BE2C (cell line): ENCODE measurements around the gene CRTC3.

Source experiments
- DNase-seq: peaks from one replicate; pipeline ENCODE4 v3.0.0-alpha.2; 2020
- H3K27me3 ChIP-seq: fragments of 250-450 bp; sonication (Bioruptor Pico); 2 replicates; pipeline ENCODE4 v1.5.1; 2020; ENCODE audit warnings: mild to moderate bottlenecking
- H3K36me3 ChIP-seq: fragments of 250-450 bp; sonication (Bioruptor Pico); 2 replicates; pipeline ENCODE4 v1.5.1; 2020; ENCODE audit warnings: mild to moderate bottlenecking
- H3K4me1 ChIP-seq: fragments of 250-450 bp; sonication (Bioruptor Pico); 2 replicates; pipeline ENCODE4 v1.5.1; 2020
- H3K4me3 ChIP-seq: 2 replicates; pipeline ENCODE4 v1.5.1; 2011; ENCODE audit warnings: low read depth, low read length
- H3K9me3 ChIP-seq: fragments of 250-450 bp; sonication (Bioruptor Pico); 2 replicates; pipeline ENCODE4 v1.5.1; 2020
- TF ChIP-seq, protein P1 (sequence below): IDR thresholded peaks from 2 replicates; pipeline ENCODE4 v1.5.1; 2012; ENCODE audit warnings: mild to moderate bottlenecking, low read depth, low read length

The CRTC3 gene

DNA sequence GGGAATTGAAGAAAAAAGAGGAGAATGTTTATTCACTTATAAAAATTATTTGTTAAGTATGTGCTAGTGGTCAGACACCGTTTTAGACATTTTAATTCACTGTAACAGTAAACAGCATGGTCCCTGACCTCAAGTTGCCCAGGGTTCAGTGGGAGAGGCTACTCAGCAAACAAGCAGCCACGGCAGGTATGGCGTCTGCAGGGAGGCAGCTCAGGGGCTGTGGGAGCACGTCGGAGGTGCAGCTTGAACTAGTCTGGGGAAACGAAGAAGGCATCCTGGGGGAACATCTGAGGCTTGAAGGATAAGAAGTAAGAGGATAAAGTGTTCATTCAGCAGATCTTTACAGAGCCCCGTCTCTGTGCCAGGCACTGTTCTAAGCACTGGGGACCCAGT lies 66.0 kb downstream of the CRTC3 start:
- Histone ChIP-seq H3K36me3 (no peaks in the 10 kb centered on the region), H3K4me1 (no peaks in the 10 kb centered on the region; the same call in 1 of the 2 replicates), H3K27me3 (no peaks in the 10 kb centered on the region), H3K4me3 (no peak overlapping the region), H3K9me3 (no peaks in the 10 kb centered on the region)
- no peak for DNase-seq
- TF ChIP-seq, protein P1, sequence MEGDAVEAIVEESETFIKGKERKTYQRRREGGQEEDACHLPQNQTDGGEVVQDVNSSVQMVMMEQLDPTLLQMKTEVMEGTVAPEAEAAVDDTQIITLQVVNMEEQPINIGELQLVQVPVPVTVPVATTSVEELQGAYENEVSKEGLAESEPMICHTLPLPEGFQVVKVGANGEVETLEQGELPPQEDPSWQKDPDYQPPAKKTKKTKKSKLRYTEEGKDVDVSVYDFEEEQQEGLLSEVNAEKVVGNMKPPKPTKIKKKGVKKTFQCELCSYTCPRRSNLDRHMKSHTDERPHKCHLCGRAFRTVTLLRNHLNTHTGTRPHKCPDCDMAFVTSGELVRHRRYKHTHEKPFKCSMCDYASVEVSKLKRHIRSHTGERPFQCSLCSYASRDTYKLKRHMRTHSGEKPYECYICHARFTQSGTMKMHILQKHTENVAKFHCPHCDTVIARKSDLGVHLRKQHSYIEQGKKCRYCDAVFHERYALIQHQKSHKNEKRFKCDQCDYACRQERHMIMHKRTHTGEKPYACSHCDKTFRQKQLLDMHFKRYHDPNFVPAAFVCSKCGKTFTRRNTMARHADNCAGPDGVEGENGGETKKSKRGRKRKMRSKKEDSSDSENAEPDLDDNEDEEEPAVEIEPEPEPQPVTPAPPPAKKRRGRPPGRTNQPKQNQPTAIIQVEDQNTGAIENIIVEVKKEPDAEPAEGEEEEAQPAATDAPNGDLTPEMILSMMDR, result no peak

DNA sequence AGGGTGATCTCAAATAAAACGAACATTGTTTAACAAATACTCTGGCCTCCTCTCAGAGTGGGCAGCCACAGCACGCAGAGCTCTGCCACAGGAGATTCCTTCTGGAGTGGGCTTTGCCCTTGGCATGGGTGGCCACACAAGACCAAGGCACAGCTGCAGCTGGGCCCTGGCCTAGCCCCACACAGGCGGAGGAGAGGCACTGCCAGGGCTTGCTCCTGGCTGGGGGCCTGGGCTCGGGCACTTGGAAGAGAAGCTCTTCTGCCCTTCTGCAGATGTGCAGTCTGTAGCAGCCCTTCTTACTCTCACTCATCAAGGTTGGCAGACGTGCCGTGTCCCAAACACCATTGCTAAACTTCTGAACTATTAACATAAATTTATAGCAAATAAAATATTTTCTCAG lies 67.2 kb downstream of the CRTC3 start:
- Histone ChIP-seq H3K27me3 (no peaks in the 10 kb centered on the region), H3K9me3 (no peaks in the 10 kb centered on the region), H3K36me3 (no peaks in the 10 kb centered on the region), H3K4me3 (no peak overlapping the region), H3K4me1 (no peaks in the 10 kb centered on the region; the same call in 1 of the 2 replicates)
- no peak for DNase-seq
- TF ChIP-seq, protein P1, result no peak

DNA sequence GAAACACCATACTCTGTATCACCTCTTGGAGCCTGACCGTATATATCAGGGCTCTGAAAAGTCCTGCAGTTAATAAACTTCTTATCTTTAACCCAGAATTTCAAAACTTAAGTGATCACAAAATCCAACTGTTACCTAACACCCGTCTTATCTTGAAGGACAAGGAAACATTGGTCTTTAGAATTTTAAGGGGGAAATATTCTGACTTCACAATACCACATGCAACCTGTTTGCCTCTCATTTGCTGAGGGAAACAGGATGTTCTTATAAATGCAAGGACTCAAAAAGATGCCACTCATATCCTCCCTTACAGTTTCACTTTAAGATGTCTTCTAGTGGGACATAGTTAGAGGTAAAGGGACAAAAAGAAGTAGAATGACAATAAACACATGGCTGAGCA lies 67.9 kb downstream of the CRTC3 start:
- TF ChIP-seq, protein P1, result no peak
- Histone ChIP-seq H3K27me3 (no peaks in the 10 kb centered on the region), H3K4me1 (no peaks in the 10 kb centered on the region; the same call in 1 of the 2 replicates), H3K9me3 (no peaks in the 10 kb centered on the region), H3K4me3 (no peak overlapping the region), H3K36me3 (no peaks in the 10 kb centered on the region)
- no peak for DNase-seq

DNA sequence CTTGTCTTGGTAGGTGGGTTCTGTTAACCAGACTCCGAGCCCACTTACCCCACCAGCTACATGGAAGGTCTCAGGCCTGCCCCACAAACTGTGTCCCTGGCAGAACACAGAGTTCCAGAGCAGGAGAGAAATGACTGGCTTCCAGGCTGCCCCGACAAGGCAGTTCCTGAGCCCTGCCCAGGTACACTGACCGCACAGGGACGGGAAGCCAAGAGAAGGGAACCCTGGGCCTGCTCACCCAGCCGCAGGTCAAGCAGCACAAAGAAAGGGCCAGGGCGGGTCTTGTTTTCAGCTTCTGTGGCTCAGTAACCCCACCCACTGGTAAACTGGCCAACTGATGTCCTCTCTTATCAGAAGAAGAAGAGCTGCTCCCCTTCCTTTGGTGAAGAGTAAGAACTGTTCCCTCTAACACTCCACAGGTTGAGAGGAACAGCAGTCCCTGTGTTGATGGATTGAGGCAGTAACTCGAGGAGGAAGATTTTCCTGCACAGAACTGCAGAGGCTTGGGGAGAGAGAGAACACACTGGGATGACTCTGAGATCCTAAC lies 68.4 kb downstream of the CRTC3 start:
- H3K9me3 ChIP-seq, result no peaks in the 10 kb centered on the region
- H3K4me1 ChIP-seq, result no peaks in the 10 kb centered on the region; the same call in 1 of the 2 replicates
- no peaks in the 10 kb centered on the region for H3K36me3 ChIP-seq
- TF ChIP-seq, protein P1, result peak; percentile 25; the same call in 1 of the 2 replicates
- no peaks in the 10 kb centered on the region for H3K27me3 ChIP-seq
- no peak overlapping the region for H3K4me3 ChIP-seq
- DNase-seq, result no peak

DNA sequence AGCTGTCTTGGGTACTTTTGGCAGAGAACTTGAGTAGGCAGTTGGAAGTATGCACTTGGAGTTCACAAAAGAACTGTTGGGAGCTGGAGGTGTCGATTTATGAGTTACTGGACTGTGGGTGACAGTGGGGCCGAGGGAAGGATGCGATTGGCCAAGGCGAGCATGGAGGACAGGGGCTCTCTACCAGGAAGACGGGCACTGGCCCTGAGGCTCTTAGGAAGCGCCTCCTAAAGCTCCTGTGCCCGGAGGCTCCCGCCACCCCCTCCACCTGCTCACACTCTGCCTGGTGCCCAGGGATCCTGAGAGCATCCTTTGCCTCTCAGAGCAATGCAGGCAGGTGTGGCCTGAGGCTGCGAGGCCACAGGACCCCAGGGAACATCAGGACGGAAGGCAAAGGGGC lies 69.0 kb downstream of the CRTC3 start:
- Histone ChIP-seq H3K27me3 (no peaks in the 10 kb centered on the region), H3K36me3 (no peaks in the 10 kb centered on the region), H3K4me3 (no peak overlapping the region), H3K4me1 (no peaks in the 10 kb centered on the region; the same call in 1 of the 2 replicates), H3K9me3 (no peaks in the 10 kb centered on the region)
- TF ChIP-seq, protein P1, result no peak
- DNase-seq, result no peak

DNA sequence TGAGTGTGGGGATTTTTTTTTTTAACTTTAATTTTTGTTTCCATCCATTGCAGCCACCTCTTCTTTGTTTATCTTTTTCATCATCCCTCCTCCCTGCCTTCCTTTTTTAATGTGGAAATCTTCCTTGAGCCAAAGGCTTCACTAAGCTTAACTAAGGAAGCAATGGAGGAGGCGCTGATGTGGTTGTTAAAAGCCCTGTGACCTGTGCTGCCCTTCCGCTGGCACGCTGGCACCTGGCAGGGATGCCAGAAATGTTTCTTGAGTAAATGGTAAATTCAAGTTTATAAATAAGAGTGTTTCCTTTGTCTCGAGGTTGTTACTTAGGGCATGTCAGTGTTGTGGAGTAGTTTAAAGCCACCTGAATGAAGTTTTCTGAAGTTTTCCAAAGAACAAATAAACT lies 69.4 kb downstream of the CRTC3 start:
- Histone ChIP-seq H3K9me3 (no peaks in the 10 kb centered on the region), H3K27me3 (no peaks in the 10 kb centered on the region), H3K4me1 (no peaks in the 10 kb centered on the region; the same call in 1 of the 2 replicates), H3K4me3 (no peak overlapping the region), H3K36me3 (no peaks in the 10 kb centered on the region)
- DNase-seq, result no peak
- TF ChIP-seq, protein P1, result no peak
